ENCODE data around the gene ATAT1.

Gene ATAT1

DNA sequence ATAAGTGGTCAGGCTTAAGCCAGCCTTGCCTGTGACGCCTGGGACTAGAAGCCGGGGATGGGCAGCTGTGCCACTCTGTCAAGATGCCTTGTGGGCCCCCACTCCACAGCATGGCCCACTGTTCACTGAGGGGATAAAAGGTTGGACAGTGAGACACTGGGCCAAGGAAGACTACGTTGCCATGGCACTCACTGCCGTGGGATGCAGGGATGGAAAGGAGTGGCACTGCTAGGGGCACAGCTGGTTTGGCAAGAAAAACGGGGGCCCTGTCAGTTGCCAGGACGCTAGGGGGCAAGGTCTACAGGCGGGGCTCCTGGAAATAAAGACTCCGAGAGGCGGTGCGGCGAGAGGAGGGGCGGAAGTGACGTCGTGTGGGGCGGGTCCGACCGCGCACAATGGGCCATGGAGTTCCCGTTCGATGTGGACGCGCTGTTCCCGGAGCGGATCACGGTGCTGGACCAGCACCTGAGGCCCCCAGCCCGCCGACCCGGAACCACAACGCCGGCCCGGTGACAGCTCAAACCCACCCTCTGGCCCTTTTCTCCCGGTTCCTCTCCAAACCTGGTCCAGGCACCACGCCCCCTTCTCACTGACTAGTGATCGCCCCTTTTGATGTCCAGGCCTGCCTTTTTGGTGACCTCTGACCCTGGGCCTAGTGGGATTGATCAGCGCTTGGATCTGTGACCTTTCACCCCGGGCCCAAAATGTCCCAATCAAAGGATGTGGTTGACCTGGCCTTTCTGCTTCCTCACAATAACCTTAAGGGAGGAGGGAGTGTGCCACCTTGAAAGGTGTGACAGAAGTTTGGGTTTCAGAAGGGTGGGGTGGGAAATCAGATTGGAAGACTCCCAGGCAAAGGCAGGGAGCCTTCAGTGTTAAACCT is at the start of gene ATAT1:
Gene ATAT1 (plus strand): TSS at position 391 of the 883 bp plus-strand sequence.
- peak; percentile 78 for DNase-seq
- Histone ChIP-seq H3K36me3 (replicated peaks) (peaks cover 29% of the 10 kb centered on the region), H3K27ac (peak within 1 kb of the TSS; percentile 77), H3K4me3 (ENCODE audit: low read depth, low read length) (peak within 1 kb of the TSS; percentile 78), H3K27me3 (replicated peaks) (no peaks in the 10 kb centered on the region)
- in situ Hi-C loops (cut with HindIII; ENCODE audit: low pct_ligation_motif_present, low sequenced_read_pairs) = no loop called here
- TF ChIP-seq, protein P1, sequence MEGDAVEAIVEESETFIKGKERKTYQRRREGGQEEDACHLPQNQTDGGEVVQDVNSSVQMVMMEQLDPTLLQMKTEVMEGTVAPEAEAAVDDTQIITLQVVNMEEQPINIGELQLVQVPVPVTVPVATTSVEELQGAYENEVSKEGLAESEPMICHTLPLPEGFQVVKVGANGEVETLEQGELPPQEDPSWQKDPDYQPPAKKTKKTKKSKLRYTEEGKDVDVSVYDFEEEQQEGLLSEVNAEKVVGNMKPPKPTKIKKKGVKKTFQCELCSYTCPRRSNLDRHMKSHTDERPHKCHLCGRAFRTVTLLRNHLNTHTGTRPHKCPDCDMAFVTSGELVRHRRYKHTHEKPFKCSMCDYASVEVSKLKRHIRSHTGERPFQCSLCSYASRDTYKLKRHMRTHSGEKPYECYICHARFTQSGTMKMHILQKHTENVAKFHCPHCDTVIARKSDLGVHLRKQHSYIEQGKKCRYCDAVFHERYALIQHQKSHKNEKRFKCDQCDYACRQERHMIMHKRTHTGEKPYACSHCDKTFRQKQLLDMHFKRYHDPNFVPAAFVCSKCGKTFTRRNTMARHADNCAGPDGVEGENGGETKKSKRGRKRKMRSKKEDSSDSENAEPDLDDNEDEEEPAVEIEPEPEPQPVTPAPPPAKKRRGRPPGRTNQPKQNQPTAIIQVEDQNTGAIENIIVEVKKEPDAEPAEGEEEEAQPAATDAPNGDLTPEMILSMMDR (IDR thresholded peaks at IDR 0.05; ENCODE audit: low read depth, low read length, missing control alignments) = peak; percentile 65

DNA sequence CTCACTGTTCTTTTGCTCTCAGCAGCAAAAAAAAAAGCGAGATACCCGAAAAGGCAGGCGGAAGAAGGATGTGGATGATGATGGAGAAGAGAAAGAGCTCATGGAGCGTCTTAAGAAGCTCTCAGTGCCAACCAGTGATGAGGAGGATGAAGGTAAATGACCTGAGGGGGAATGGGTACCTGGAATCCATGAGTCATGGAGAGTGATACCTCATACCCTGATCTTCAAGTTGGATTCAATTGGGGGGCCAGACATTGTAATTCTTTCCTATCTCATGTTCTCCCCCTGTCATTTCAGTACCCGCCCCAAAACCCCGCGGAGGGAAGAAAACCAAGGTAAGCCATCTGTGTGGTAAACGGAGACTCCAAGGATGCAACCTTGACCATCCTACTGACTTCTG is 48.6 kb upstream of the ATAT1 start:
- Histone ChIP-seq H3K27me3 (replicated peaks) (no peaks in the 10 kb centered on the region), H3K27ac (no peak overlapping the region), H3K36me3 (replicated peaks) (peaks cover 66% of the 10 kb centered on the region), H3K4me3 (ENCODE audit: low read depth, low read length) (no peak overlapping the region)
- DNase-seq = no peak
- in situ Hi-C loops (cut with HindIII; ENCODE audit: low pct_ligation_motif_present, low sequenced_read_pairs) = no loop called here
- TF ChIP-seq, protein P1 (IDR thresholded peaks at IDR 0.05; ENCODE audit: low read depth, low read length, missing control alignments) = no peak

DNA sequence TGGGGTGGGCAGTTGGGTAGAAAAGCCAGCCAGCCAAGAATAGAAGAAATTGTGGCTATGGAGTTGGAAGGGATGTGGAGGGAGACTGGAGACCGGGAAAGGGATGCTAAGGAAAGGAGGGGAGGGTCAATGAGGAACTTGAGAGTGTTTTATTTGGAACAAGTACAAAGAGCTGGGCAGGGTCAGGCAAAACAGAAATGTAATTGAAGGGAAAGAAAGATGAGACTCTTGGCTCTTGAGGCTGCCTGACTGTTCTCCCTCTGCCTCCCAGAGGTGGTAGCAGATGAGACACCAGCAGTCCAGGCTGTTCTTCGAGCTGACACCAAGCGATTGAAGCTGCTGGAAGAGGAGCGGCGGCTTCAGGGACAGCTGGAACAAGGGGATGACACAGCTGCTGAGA is 42.8 kb upstream of the ATAT1 start:
- H3K27ac ChIP-seq = no peak overlapping the region
- in situ Hi-C loops (cut with HindIII; ENCODE audit: low pct_ligation_motif_present, low sequenced_read_pairs) = no loop called here
- H3K27me3 ChIP-seq (replicated peaks) = no peaks in the 10 kb centered on the region
- DNase-seq = no peak
- H3K4me3 ChIP-seq (ENCODE audit: low read depth, low read length) = no peak overlapping the region
- peaks cover 91% of the 10 kb centered on the region for H3K36me3 ChIP-seq (replicated peaks)
- TF ChIP-seq, protein P1 (IDR thresholded peaks at IDR 0.05; ENCODE audit: low read depth, low read length, missing control alignments) = no peak

DNA sequence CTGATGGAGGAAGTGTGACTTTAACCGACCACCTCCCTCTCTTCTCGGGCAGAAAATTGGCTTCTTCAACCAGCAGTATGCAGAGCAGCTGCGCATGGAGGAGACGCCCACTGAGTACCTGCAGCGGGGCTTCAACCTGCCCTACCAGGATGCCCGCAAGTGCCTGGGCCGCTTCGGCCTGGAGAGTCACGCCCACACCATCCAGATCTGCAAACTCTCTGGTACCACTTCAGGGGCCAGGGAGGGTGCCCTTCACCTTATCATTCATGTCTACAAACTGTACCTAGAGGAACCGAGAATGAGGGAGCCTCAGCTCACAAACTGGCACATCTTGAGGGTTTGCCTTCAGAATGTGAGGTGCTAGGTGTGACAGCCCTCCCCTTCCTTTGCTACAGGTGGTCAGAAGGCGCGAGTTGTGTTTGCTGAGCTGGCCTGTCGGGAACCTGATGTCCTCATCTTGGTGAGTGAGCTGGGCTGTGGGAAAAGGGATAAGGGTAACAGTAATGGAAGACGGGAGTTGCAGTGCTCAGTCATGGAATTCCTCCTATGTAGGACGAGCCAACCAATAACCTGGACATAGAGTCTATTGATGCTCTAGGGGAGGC is 36.8 kb upstream of the ATAT1 start:
- no peak overlapping the region for H3K27ac ChIP-seq
- TF ChIP-seq, protein P1 (IDR thresholded peaks at IDR 0.05; ENCODE audit: low read depth, low read length, missing control alignments) = no peak
- in situ Hi-C loops (cut with HindIII; ENCODE audit: low pct_ligation_motif_present, low sequenced_read_pairs) = no loop called here
- H3K36me3 ChIP-seq (replicated peaks) = peaks cover 69% of the 10 kb centered on the region
- H3K4me3 ChIP-seq (ENCODE audit: low read depth, low read length) = no peak overlapping the region
- no peak for DNase-seq
- no peaks in the 10 kb centered on the region for H3K27me3 ChIP-seq (replicated peaks)

DNA sequence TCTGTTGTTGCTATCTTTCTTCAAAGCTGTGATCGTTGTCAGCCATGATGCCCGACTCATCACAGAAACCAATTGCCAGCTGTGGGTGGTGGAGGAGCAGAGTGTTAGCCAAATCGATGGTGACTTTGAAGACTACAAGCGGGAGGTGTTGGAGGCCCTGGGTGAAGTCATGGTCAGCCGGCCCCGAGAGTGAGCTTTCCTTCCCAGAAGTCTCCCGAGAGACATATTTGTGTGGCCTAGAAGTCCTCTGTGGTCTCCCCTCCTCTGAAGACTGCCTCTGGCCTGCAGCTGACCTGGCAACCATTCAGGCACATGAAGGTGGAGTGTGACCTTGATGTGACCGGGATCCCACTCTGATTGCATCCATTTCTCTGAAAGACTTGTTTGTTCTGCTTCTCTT is 36.2 kb upstream of the ATAT1 start:
- peaks cover 63% of the 10 kb centered on the region for H3K36me3 ChIP-seq (replicated peaks)
- TF ChIP-seq, protein P1 (IDR thresholded peaks at IDR 0.05; ENCODE audit: low read depth, low read length, missing control alignments) = no peak
- in situ Hi-C loops (cut with HindIII; ENCODE audit: low pct_ligation_motif_present, low sequenced_read_pairs) = no loop called here
- no peak for DNase-seq
- no peak overlapping the region for H3K4me3 ChIP-seq (ENCODE audit: low read depth, low read length)
- no peaks in the 10 kb centered on the region for H3K27me3 ChIP-seq (replicated peaks)
- H3K27ac ChIP-seq = peak overlapping the region; percentile 49
